Peyer's patch (tissue), 4 donors: Measurements from ENCODE around the gene CAMK2D. TPM values are rescaled to one million over a fixed set of nuclear protein-coding genes. Genes with fewer than 3 reads are reported as not detected.
A peak's percentile ranks its signal among the peaks of the same experiment; 100 is the strongest.

Experiments
- DNase-seq, 3 donors: peaks; one replicate each; pipeline ENCODE4 v3.0.0-alpha.2; 2017 to 2019
- H3K27ac ChIP-seq, 4 donors: fragments of 200-600 bp; sonication (generic); one replicate each; pipeline ENCODE4 v1.5.1; 2016 to 2019
- H3K27me3 ChIP-seq, 2 donors: fragments of 200-600 bp; sonication (generic); one replicate each; pipeline ENCODE4 v1.5.1; 2019
- H3K36me3 ChIP-seq, 3 donors: fragments of 200-600 bp; sonication (generic); one replicate each; pipeline ENCODE4 v1.5.1; 2016 to 2019
- H3K4me1 ChIP-seq, 4 donors: fragments of 200-600 bp; sonication (generic); one replicate each; pipeline ENCODE4 v1.5.1; 2016 to 2019
- H3K4me3 ChIP-seq, 4 donors: fragments of 200-600 bp; sonication (generic); 1 replicate in 3 of 4; 2 replicates in 1 of 4; pipeline ENCODE4 v1.5.1; 2016 to 2019; ENCODE audit warnings: mild to moderate bottlenecking in 1 of 4
- H3K9me3 ChIP-seq, 4 donors: fragments of 200-600 bp; sonication (generic); one replicate each; pipeline ENCODE4 v1.5.1; 2016 to 2019; ENCODE audit warnings: mild to moderate bottlenecking in 1 of 4
- CTCF ChIP-seq, 6 experiments: fragments of 450-650 bp in 4 of 6; fragments of 200-600 bp in 2 of 6; sonication (generic) in 1 of 6; IDR thresholded peaks; one replicate each; pipeline ENCODE4 v1.5.1; 2017 to 2019; ENCODE audit warnings: antibody characterized with exemption in 6 of 6, mild to moderate bottlenecking in 3 of 6, moderate library complexity in 1 of 6
- POLR2A ChIP-seq, 2 donors: fragments of 450-650 bp; IDR thresholded peaks; one replicate each; pipeline ENCODE4 v1.5.1; 2017; ENCODE audit warnings: antibody characterized with exemption in 2 of 2, mild to moderate bottlenecking in 2 of 2, moderate library complexity in 2 of 2
- total RNA-seq, 4 donors: library from RNA; depleted of rRNA; stranded (reverse); fragments of >200 nt; gene quantifications; one replicate each; pipeline ENCODE4 v1.1.0, GENCODE V29; 2016

Gene CAMK2D
- total RNA-seq, 4 donors from 2014 or later = 38.8 to 125 (median 63.5) TPM

- DNase-seq = no peak
- Histone ChIP-seq H3K9me3 (no peaks in the 10 kb centered on the region), H3K4me1 (peaks cover 0 to 18% (median 0%) of the 10 kb centered on the region in 4 donors), H3K36me3 (no peaks in the 10 kb centered on the region), H3K27me3 (no peaks in the 10 kb centered on the region), H3K27ac (no peak overlapping the region), H3K4me3 (no peak overlapping the region)
- TF ChIP-seq CTCF (IDR thresholded peaks at IDR 0.05) (no peak), POLR2A (IDR thresholded peaks at IDR 0.05) (no peak)
Measured at GRCh38 chr4:113561092-113561491, 200.4 kb downstream of the CAMK2D start.

- peaks cover 0 to 18% (median 0%) of the 10 kb centered on the region in 4 donors for H3K4me1 ChIP-seq
- no peak overlapping the region for H3K4me3 ChIP-seq
- no peaks in the 10 kb centered on the region for H3K27me3 ChIP-seq
- no peaks in the 10 kb centered on the region for H3K9me3 ChIP-seq
- no peak for DNase-seq
- TF ChIP-seq POLR2A (IDR thresholded peaks at IDR 0.05) (no peak), CTCF (IDR thresholded peaks at IDR 0.05) (no peak)
- no peaks in the 10 kb centered on the region for H3K36me3 ChIP-seq
- H3K27ac ChIP-seq = no peak overlapping the region
Measured at GRCh38 chr4:113560579-113560978, 201.0 kb downstream of the CAMK2D start.

- H3K36me3 ChIP-seq = no peaks in the 10 kb centered on the region
- H3K27ac ChIP-seq = no peak overlapping the region
- TF ChIP-seq CTCF (IDR thresholded peaks at IDR 0.05) (no peak), POLR2A (IDR thresholded peaks at IDR 0.05) (no peak)
- H3K27me3 ChIP-seq = no peaks in the 10 kb centered on the region
- no peak for DNase-seq
- H3K9me3 ChIP-seq = no peaks in the 10 kb centered on the region
- H3K4me1 ChIP-seq = peaks cover 0 to 13% (median 0%) of the 10 kb centered on the region in 4 donors
- H3K4me3 ChIP-seq = no peak overlapping the region
Measured at GRCh38 chr4:113559947-113560346, 201.6 kb downstream of the CAMK2D start.

GRCh38 chr4:113556382-113557134, 205.0 kb downstream of the CAMK2D start:
- Histone ChIP-seq H3K9me3 (no peaks in the 10 kb centered on the region), H3K36me3 (peaks cover 0 to 1% (median 0%) of the 10 kb centered on the region in 3 donors), H3K4me3 (no peak overlapping the region), H3K4me1 (no peaks in the 10 kb centered on the region), H3K27ac (peak overlapping the region in 2 of 4 donors; percentile 2 to 45), H3K27me3 (no peaks in the 10 kb centered on the region)
- no peak for TF ChIP-seq POLR2A (IDR thresholded peaks at IDR 0.05)
- no peak for TF ChIP-seq CTCF (IDR thresholded peaks at IDR 0.05)
- no peak for DNase-seq

- H3K36me3 ChIP-seq = peaks cover 0 to 8% (median 0%) of the 10 kb centered on the region in 3 donors
- peak overlapping the region in 2 of 4 donors; percentile 2 to 45 for H3K27ac ChIP-seq
- TF ChIP-seq POLR2A (IDR thresholded peaks at IDR 0.05) = no peak
- TF ChIP-seq CTCF (IDR thresholded peaks at IDR 0.05) = no peak
- DNase-seq = no peak
- H3K9me3 ChIP-seq = no peaks in the 10 kb centered on the region
- no peak overlapping the region for H3K4me3 ChIP-seq
- no peaks in the 10 kb centered on the region for H3K27me3 ChIP-seq
- H3K4me1 ChIP-seq = no peaks in the 10 kb centered on the region
Measured at GRCh38 chr4:113555868-113556267, 205.7 kb downstream of the CAMK2D start.
